H9 (cell line): ENCODE measurements around the gene SLC38A5. TPM values are rescaled to one million over a fixed set of nuclear protein-coding genes. Genes with fewer than 3 reads are reported as not detected.

ENCODE experiments used
- DNase-seq: peaks from one replicate; pipeline ENCODE4 v3.0.0-alpha.2; 2017
- H2AFZ ChIP-seq: one replicate; pipeline ENCODE4 v1.6.1; 2013; ENCODE audit warnings: mild to moderate bottlenecking, low read length, control low read depth, moderate library complexity
- H2AK5ac ChIP-seq: 2 replicates; pipeline ENCODE4 v1.6.1; 2013; ENCODE audit warnings: low read length, control low read depth, mixed read lengths; ENCODE audit not compliant: insufficient read length
- H2BK120ac ChIP-seq: one replicate; pipeline ENCODE4 v1.6.1; 2013; ENCODE audit warnings: low read depth, mild to moderate bottlenecking, low read length, control low read depth, inconsistent platforms; ENCODE audit not compliant: poor library complexity, severe bottlenecking
- H2BK12ac ChIP-seq: 2 replicates; pipeline ENCODE4 v1.6.1; 2013; ENCODE audit warnings: low read length, control low read depth, mixed read lengths, low read depth; ENCODE audit not compliant: insufficient read length
- H2BK15ac ChIP-seq: 2 replicates; pipeline ENCODE4 v1.6.1; 2013; ENCODE audit warnings: low read depth, low read length, control low read depth
- H2BK20ac ChIP-seq: one replicate; pipeline ENCODE4 v1.6.1; 2013; ENCODE audit warnings: low read depth, mild to moderate bottlenecking, low read length, control low read depth, inconsistent platforms; ENCODE audit not compliant: poor library complexity, severe bottlenecking
- H2BK5ac ChIP-seq: 2 replicates; pipeline ENCODE4 v1.6.1; 2013; ENCODE audit warnings: low read length, control low read depth, mixed read lengths; ENCODE audit not compliant: insufficient read length
- H3K14ac ChIP-seq: 2 replicates; pipeline ENCODE4 v1.6.1; 2013; ENCODE audit warnings: low read length, control low read depth; ENCODE audit not compliant: insufficient read depth
- H3K18ac ChIP-seq: 2 replicates; pipeline ENCODE4 v1.6.1; 2013; ENCODE audit warnings: low read depth, mild to moderate bottlenecking, mixed read lengths, low read length, control low read depth; ENCODE audit not compliant: insufficient read length
- H3K23ac ChIP-seq: 2 replicates; pipeline ENCODE4 v1.6.1; 2013; ENCODE audit warnings: low read length, control low read depth, mixed read lengths, low read depth; ENCODE audit not compliant: insufficient read length
- H3K23me2 ChIP-seq: 2 replicates; pipeline ENCODE4 v1.6.1; 2013; ENCODE audit warnings: low read depth, mild to moderate bottlenecking, mixed read lengths, low read length, control low read depth; ENCODE audit not compliant: insufficient read length, poor library complexity, severe bottlenecking
- H3K27ac ChIP-seq: 2 replicates; pipeline ENCODE4 v1.5.1; 2013; ENCODE audit warnings: low read length, control low read depth, mixed read lengths, low read depth; ENCODE audit not compliant: insufficient read length
- H3K27me3 ChIP-seq: 2 replicates; pipeline ENCODE4 v1.6.1; 2013; ENCODE audit warnings: low read length, control low read depth, inconsistent platforms; ENCODE audit not compliant: insufficient read depth
- H3K4ac ChIP-seq: 2 replicates; pipeline ENCODE4 v1.6.1; 2013; ENCODE audit warnings: low read depth, mild to moderate bottlenecking, control low read depth, inconsistent platforms, low read length, moderate library complexity
- H3K4me1 ChIP-seq: 2 replicates; pipeline ENCODE4 v1.6.1; 2013; ENCODE audit warnings: low read length, control low read depth, inconsistent platforms; ENCODE audit not compliant: insufficient read depth
- H3K4me2 ChIP-seq: 2 replicates; pipeline ENCODE4 v1.6.1; 2013; ENCODE audit warnings: low read length, control low read depth, mixed read lengths; ENCODE audit not compliant: insufficient read length, insufficient read depth
- H3K56ac ChIP-seq: 2 replicates; pipeline ENCODE4 v1.6.1; 2013; ENCODE audit warnings: low read depth, mild to moderate bottlenecking, mixed read lengths, low read length, control low read depth; ENCODE audit not compliant: insufficient read length
- H3K79me1 ChIP-seq: 2 replicates; pipeline ENCODE4 v1.6.1; 2013; ENCODE audit warnings: low read depth, mild to moderate bottlenecking, moderate library complexity, low read length, control low read depth, inconsistent platforms; ENCODE audit not compliant: insufficient read depth, poor library complexity, severe bottlenecking
- H3K79me2 ChIP-seq: 2 replicates; pipeline ENCODE4 v1.6.1; 2013; ENCODE audit warnings: low read length, control low read depth, inconsistent platforms; ENCODE audit not compliant: insufficient read depth
- H3K9ac ChIP-seq: 2 replicates; pipeline ENCODE4 v1.6.1; 2013; ENCODE audit warnings: low read length, control low read depth, mixed read lengths; ENCODE audit not compliant: insufficient read length; ENCODE audit errors: extremely low read depth
- H3K9me3 ChIP-seq: one replicate; pipeline ENCODE4 v1.6.1; 2013; ENCODE audit warnings: low read depth, low read length, inconsistent platforms; ENCODE audit not compliant: control insufficient read depth
- H3T11ph ChIP-seq: one replicate; pipeline ENCODE4 v1.6.1; 2013; ENCODE audit warnings: mild to moderate bottlenecking, low read length, control low read depth, inconsistent platforms
- H4K20me1 ChIP-seq: one replicate; pipeline ENCODE4 v1.6.1; 2013; ENCODE audit not compliant: control insufficient read depth, insufficient read length, insufficient read depth
- H4K5ac ChIP-seq: 2 replicates; pipeline ENCODE4 v1.6.1; 2013; ENCODE audit warnings: low read depth, mild to moderate bottlenecking, mixed read lengths, low read length, control low read depth; ENCODE audit not compliant: insufficient read length
- H4K8ac ChIP-seq: replicated peaks from 2 replicates; pipeline ENCODE4 v1.6.1; 2013; ENCODE audit warnings: low read length, control low read depth, mixed read lengths, low read depth; ENCODE audit not compliant: insufficient read length
- H4K91ac ChIP-seq: 2 replicates; pipeline ENCODE4 v1.6.1; 2013; ENCODE audit warnings: low read depth, mild to moderate bottlenecking, moderate library complexity, mixed read lengths, low read length, control low read depth; ENCODE audit not compliant: insufficient read length
- H3K27ac Mint-ChIP-seq, 3 experiments: 2 replicates in 2 of 3; 3 replicates in 1 of 3; pipeline ENCODE4 v1.8.0; 2020 to 2021; ENCODE audit warnings: mixed read lengths in 3 of 3, mild to moderate bottlenecking in 1 of 3, moderate library complexity in 1 of 3
- H3K27me3 Mint-ChIP-seq: 2 replicates; pipeline ENCODE4 v1.8.0; 2021; ENCODE audit warnings: low read depth, mild to moderate bottlenecking, moderate library complexity, mixed read lengths
- H3K36me3 Mint-ChIP-seq, 3 experiments: 2 replicates in 2 of 3; 3 replicates in 1 of 3; pipeline ENCODE4 v1.8.0; 2020 to 2021; ENCODE audit warnings: low read depth in 3 of 3, mixed read lengths in 3 of 3; ENCODE audit not compliant: insufficient read depth in 1 of 3
- H3K4me1 Mint-ChIP-seq, 2 experiments: 2 replicates each; pipeline ENCODE4 v1.8.0; 2020; ENCODE audit warnings: mixed read lengths in 2 of 2
- H3K4me3 Mint-ChIP-seq, 2 experiments: 2 replicates in 1 of 2; 3 replicates in 1 of 2; pipeline ENCODE4 v1.8.0; 2020 to 2021; ENCODE audit warnings: mild to moderate bottlenecking in 2 of 2, mixed read lengths in 2 of 2, moderate library complexity in 1 of 2
- H3K9me3 Mint-ChIP-seq, 2 experiments: 2 replicates in 1 of 2; 3 replicates in 1 of 2; pipeline ENCODE4 v1.8.0; 2020; ENCODE audit warnings: mild to moderate bottlenecking in 2 of 2, mixed read lengths in 2 of 2, moderate library complexity in 1 of 2
- CTCF ChIP-seq: fragments of 200-600 bp; sonication (generic); conservative IDR thresholded peaks from 3 replicates; pipeline ENCODE4 v1.8.0; 2021; ENCODE audit warnings: antibody characterized with exemption, mild to moderate bottlenecking
- WGBS: extraction: QIAGEN DNeasy Blood & Tissue Kit; methylation state at CpG from one replicate; pipeline ENCODE4 v1.1.7; 2013; ENCODE audit warnings: missing lambda C conversion rate, low lambda C conversion rate, mixed read lengths; ENCODE audit not compliant: insufficient read length; ENCODE audit errors: extremely low coverage; 5-methylcytosine and 5-hydroxymethylcytosine counted together
- total RNA-seq: library from RNA; stranded (reverse); gene quantifications from 2 replicates; pipeline ENCODE4 v1.2.1, GENCODE V29; 2021

SLC38A5 gene
- total RNA-seq, 1 experiment from 2014 or later = 28.3 TPM

DNA sequence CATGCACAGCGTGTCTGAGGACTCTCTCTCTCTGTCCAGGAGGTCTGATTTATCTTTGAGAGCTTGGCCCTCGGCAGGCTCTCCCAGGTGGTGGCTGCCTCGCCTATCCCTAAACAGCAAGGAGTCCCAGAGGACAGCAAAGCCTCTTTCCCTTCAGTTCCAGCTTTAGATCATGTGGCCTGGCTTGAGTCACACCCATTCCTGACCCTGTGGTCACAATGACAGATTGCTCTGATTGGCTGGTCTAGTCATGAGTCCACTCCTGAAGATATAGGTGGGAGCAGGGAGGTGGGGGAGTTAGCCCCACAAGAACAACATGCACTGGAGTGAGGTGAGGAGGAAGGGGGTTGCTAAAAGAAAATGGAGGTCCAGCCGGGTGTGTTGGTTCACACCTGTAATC lies 26.6 kb upstream of the SLC38A5 start:
- no peaks in the 10 kb centered on the region for H3K79me1 ChIP-seq
- H3K14ac ChIP-seq = no peak overlapping the region
- Mint-ChIP-seq H3K9me3 (peaks cover 72 to 78% of the 10 kb centered on the region in 2 experiments), H3K36me3 (no peaks in the 10 kb centered on the region; a peak in 2 of 7 replicates), H3K27ac (peak overlapping the region in 1 of 3 experiments; percentile 33; a peak in 2 of 7 replicates), H3K4me1 (0 out of 4 replicates have a peak, but pooled peaks cover 0 to 2% of the 10 kb centered on the region in 2 experiments), H3K4me3 (no peak overlapping the region), H3K27me3 (no peaks in the 10 kb centered on the region; the same call in none of the 2 replicates)
- H2BK5ac ChIP-seq = no peak overlapping the region
- H2AFZ ChIP-seq = no peak overlapping the region
- H3K9me3 ChIP-seq = peaks cover 19% of the 10 kb centered on the region
- no peak overlapping the region for H2AK5ac ChIP-seq
- H3K18ac ChIP-seq = no peak overlapping the region
- H3K79me2 ChIP-seq = no peaks in the 10 kb centered on the region
- H4K20me1 ChIP-seq = no peaks in the 10 kb centered on the region
- no peak overlapping the region for H4K5ac ChIP-seq
- no peak for DNase-seq
- no peak overlapping the region for H2BK15ac ChIP-seq
- no peak overlapping the region for H3K4me2 ChIP-seq
- H2BK120ac ChIP-seq = no peak overlapping the region
- no peak overlapping the region for H3K23ac ChIP-seq
- no peak overlapping the region for H3K4ac ChIP-seq
- H2BK12ac ChIP-seq = no peak overlapping the region
- no peak overlapping the region for H3T11ph ChIP-seq
- H3K4me1 ChIP-seq = no peaks in the 10 kb centered on the region
- no peak for TF ChIP-seq CTCF
- H3K56ac ChIP-seq = no peak overlapping the region
- WGBS = no CpG with 5 or more reads among the region's 4 CpGs
- no peaks in the 10 kb centered on the region for H3K27me3 ChIP-seq
- no peaks in the 10 kb centered on the region for H3K23me2 ChIP-seq
- H4K91ac ChIP-seq = no peak overlapping the region
- no peak overlapping the region for H3K9ac ChIP-seq
- no peak overlapping the region for H2BK20ac ChIP-seq
- H3K27ac ChIP-seq = no peak overlapping the region
- no peak overlapping the region for H4K8ac ChIP-seq
